ENCODE data around the gene GHITM. TPM values are rescaled to one million over a fixed set of nuclear protein-coding genes. Genes with fewer than 3 reads are reported as not detected.

Gene GHITM
- total RNA-seq, 2 donors from 2014 or later: 122 to 143 TPM

GRCh38 chr10:84135836-84136235, 3.5 kb upstream of the GHITM start:
- no peak for DNase-seq (ENCODE audit: low spot score)
- WGBS: 75% methylated on average over 2 of the region's 2 CpGs
- TF ChIP-seq POLR2A (IDR thresholded peaks at IDR 0.05) (no peak), POLR2AphosphoS5 (IDR thresholded peaks at IDR 0.05) (no peak)
- TF ChIP-seq, protein P1, sequence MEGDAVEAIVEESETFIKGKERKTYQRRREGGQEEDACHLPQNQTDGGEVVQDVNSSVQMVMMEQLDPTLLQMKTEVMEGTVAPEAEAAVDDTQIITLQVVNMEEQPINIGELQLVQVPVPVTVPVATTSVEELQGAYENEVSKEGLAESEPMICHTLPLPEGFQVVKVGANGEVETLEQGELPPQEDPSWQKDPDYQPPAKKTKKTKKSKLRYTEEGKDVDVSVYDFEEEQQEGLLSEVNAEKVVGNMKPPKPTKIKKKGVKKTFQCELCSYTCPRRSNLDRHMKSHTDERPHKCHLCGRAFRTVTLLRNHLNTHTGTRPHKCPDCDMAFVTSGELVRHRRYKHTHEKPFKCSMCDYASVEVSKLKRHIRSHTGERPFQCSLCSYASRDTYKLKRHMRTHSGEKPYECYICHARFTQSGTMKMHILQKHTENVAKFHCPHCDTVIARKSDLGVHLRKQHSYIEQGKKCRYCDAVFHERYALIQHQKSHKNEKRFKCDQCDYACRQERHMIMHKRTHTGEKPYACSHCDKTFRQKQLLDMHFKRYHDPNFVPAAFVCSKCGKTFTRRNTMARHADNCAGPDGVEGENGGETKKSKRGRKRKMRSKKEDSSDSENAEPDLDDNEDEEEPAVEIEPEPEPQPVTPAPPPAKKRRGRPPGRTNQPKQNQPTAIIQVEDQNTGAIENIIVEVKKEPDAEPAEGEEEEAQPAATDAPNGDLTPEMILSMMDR (IDR thresholded peaks at IDR 0.05): no peak
- no peaks in the 10 kb centered on the region for H3K27me3 ChIP-seq (replicated peaks; ENCODE audit: insufficient read depth)
- intact Hi-C loops (cut with DNase I): loop anchor here (5.0 kb wide), 1 partner anchor 191 kb away; the partner anchor contains the start of gene CCSER2
- H3K36me3 ChIP-seq: no peaks in the 10 kb centered on the region
- H3K27ac ChIP-seq: no peak overlapping the region
- no peaks in the 10 kb centered on the region for H3K9me3 ChIP-seq
- no peaks in the 10 kb centered on the region for H3K4me1 ChIP-seq (replicated peaks)
- H3K4me3 ChIP-seq: no peak overlapping the region

- TF ChIP-seq POLR2AphosphoS5 (IDR thresholded peaks at IDR 0.05) (no peak), POLR2A (IDR thresholded peaks at IDR 0.05) (no peak)
- TF ChIP-seq, protein P1 (IDR thresholded peaks at IDR 0.05): no peak
- intact Hi-C loops (cut with DNase I): loop anchor here (5.0 kb wide), 1 partner anchor 189 kb away; the partner anchor contains the start of gene CCSER2
- Histone ChIP-seq H3K36me3 (peaks cover 0 to 3% of the 10 kb centered on the region in 2 donors), H3K27ac (no peak overlapping the region), H3K4me1 (replicated peaks) (no peaks in the 10 kb centered on the region), H3K9me3 (no peaks in the 10 kb centered on the region), H3K4me3 (no peak overlapping the region), H3K27me3 (replicated peaks; ENCODE audit: insufficient read depth) (no peaks in the 10 kb centered on the region)
- DNase-seq (ENCODE audit: low spot score): no peak
- WGBS: 94% methylated on average over 2 of the region's 2 CpGs
These were observed 1.5 kb upstream of the GHITM start for GRCh38 chr10:84137811-84138210.

- Histone ChIP-seq H3K9me3 (no peaks in the 10 kb centered on the region), H3K36me3 (peaks cover 0 to 9% of the 10 kb centered on the region in 2 donors), H3K27ac (peak overlapping the region; percentile 84 to 93), H3K4me1 (replicated peaks) (no peaks in the 10 kb centered on the region), H3K4me3 (peak overlapping the region; percentile 67 to 97), H3K27me3 (replicated peaks; ENCODE audit: insufficient read depth) (no peaks in the 10 kb centered on the region)
- intact Hi-C loops (cut with DNase I): loop anchor here (5.0 kb wide), 1 partner anchor 189 kb away; the partner anchor contains the start of gene CCSER2
- no peak for DNase-seq (ENCODE audit: low spot score)
- TF ChIP-seq POLR2AphosphoS5 (IDR thresholded peaks at IDR 0.05) (no peak), POLR2A (IDR thresholded peaks at IDR 0.05) (no peak)
- TF ChIP-seq, protein P1 (IDR thresholded peaks at IDR 0.05): no peak
- 73% methylated on average over 20 of the region's 20 CpGs for WGBS
These were observed 707 bp upstream of the GHITM start for GRCh38 chr10:84138478-84139125.

GRCh38 chr10:84140036-84140379, 699 bp downstream of the GHITM start:
- Histone ChIP-seq H3K4me3 (peak overlapping the region; percentile 67 to 97), H3K27me3 (replicated peaks; ENCODE audit: insufficient read depth) (no peaks in the 10 kb centered on the region), H3K36me3 (peaks cover 0 to 13% of the 10 kb centered on the region in 2 donors), H3K4me1 (replicated peaks) (no peaks in the 10 kb centered on the region), H3K27ac (peak overlapping the region; percentile 84 to 93), H3K9me3 (no peaks in the 10 kb centered on the region)
- no peak for DNase-seq (ENCODE audit: low spot score)
- TF ChIP-seq POLR2AphosphoS5 (IDR thresholded peaks at IDR 0.05): no peak
- TF ChIP-seq, protein P1 (IDR thresholded peaks at IDR 0.05): no peak
- no peak for TF ChIP-seq POLR2A (IDR thresholded peaks at IDR 0.05)
- WGBS: 5% methylated on average over 12 of the region's 12 CpGs
- intact Hi-C loops (cut with DNase I): no loop called here

- Histone ChIP-seq H3K4me1 (replicated peaks) (no peaks in the 10 kb centered on the region), H3K27me3 (replicated peaks; ENCODE audit: insufficient read depth) (no peaks in the 10 kb centered on the region), H3K4me3 (no peak overlapping the region), H3K36me3 (peaks cover 10 to 17% of the 10 kb centered on the region in 2 donors), H3K27ac (no peak overlapping the region), H3K9me3 (no peaks in the 10 kb centered on the region)
- no peak for DNase-seq (ENCODE audit: low spot score)
- intact Hi-C loops (cut with DNase I): no loop called here
- TF ChIP-seq POLR2AphosphoS5 (IDR thresholded peaks at IDR 0.05) (no peak), POLR2A (IDR thresholded peaks at IDR 0.05) (no peak)
- TF ChIP-seq, protein P1 (IDR thresholded peaks at IDR 0.05): no peak
These were observed 8.0 kb downstream of the GHITM start for GRCh38 chr10:84147347-84147746.

Measured in prostate gland (tissue), 2 donors.